ENCODE results near the gene SNTG2.

DNA sequence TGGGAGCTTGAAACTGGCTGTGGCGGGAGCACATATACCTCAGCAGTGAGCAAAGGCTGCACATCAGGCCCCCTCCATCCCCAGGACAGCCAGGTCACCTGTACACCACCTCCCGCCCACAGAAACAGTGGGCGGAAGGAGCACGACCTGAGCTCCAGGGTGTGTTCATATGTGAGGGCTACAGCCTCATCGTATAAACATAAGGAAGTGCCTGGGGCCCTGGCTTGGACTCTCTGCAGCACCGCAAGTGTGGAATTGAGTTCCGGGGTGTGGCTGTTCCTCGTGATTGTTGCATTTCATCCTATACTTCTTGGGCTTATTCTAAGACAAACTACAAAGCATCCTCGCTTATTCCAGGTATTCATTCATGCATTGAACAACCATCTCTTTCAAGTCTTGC is 402.5 kb downstream of the SNTG2 start:
- TF ChIP-seq, protein P1, sequence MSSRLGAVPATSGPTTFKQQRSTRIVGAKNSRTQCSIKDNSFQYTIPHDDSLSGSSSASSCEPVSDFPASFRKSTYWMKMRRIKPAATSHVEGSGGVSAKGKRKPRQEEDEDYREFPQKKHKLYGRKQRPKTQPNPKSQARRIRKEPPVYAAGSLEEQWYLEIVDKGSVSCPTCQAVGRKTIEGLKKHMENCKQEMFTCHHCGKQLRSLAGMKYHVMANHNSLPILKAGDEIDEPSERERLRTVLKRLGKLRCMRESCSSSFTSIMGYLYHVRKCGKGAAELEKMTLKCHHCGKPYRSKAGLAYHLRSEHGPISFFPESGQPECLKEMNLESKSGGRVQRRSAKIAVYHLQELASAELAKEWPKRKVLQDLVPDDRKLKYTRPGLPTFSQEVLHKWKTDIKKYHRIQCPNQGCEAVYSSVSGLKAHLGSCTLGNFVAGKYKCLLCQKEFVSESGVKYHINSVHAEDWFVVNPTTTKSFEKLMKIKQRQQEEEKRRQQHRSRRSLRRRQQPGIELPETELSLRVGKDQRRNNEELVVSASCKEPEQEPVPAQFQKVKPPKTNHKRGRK (CRISPR knock-in tag; IDR thresholded peaks at IDR 0.05; ENCODE audit: borderline replicate concordance), result no peak
- TF ChIP-seq, protein P2, sequence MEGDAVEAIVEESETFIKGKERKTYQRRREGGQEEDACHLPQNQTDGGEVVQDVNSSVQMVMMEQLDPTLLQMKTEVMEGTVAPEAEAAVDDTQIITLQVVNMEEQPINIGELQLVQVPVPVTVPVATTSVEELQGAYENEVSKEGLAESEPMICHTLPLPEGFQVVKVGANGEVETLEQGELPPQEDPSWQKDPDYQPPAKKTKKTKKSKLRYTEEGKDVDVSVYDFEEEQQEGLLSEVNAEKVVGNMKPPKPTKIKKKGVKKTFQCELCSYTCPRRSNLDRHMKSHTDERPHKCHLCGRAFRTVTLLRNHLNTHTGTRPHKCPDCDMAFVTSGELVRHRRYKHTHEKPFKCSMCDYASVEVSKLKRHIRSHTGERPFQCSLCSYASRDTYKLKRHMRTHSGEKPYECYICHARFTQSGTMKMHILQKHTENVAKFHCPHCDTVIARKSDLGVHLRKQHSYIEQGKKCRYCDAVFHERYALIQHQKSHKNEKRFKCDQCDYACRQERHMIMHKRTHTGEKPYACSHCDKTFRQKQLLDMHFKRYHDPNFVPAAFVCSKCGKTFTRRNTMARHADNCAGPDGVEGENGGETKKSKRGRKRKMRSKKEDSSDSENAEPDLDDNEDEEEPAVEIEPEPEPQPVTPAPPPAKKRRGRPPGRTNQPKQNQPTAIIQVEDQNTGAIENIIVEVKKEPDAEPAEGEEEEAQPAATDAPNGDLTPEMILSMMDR (IDR thresholded peaks at IDR 0.05), result no peak
- TF ChIP-seq CBFB (CRISPR knock-in tag; IDR thresholded peaks at IDR 0.05; ENCODE audit: low read depth), result no peak
- TF ChIP-seq KAT7 (CRISPR knock-in tag; IDR thresholded peaks at IDR 0.05; ENCODE audit: borderline replicate concordance), result no peak
- no peak for TF ChIP-seq ZNF121 (CRISPR knock-in tag; IDR thresholded peaks at IDR 0.05)
- TF ChIP-seq ESRRA (CRISPR knock-in tag; IDR thresholded peaks at IDR 0.05; ENCODE audit: borderline replicate concordance), result no peak
- no peak for TF ChIP-seq GABPB1 (CRISPR knock-in tag; IDR thresholded peaks at IDR 0.05)
